K562 (cell line): ENCODE data around the gene SERPINA3. TPM values are rescaled to one million over a fixed set of nuclear protein-coding genes. Genes with fewer than 3 reads are reported as not detected.

Experiments used
- ATAC-seq: fragments of 200-7000 bp; cut with Tn5 transposase; 3 replicates; pipeline ENCODE4 v1.9.1; 2020; ENCODE audit warnings: moderate library complexity
- BruUV-seq: library from RNA; stranded (reverse); fragments of 400-500 nt; replicated peaks from 2 replicates; lab custom pipeline; 2021; lab: Mats Ljungman, UMichigan
- CTCF ChIA-PET: fragments of 300-600 bp; formaldehyde crosslinking; extraction: SDS; loops from one replicate; lab custom pipeline; 2021; ENCODE audit warnings: low intra/inter-chr PET ratio; lab: Yijun Ruan, JAX
- POLR2A ChIA-PET: fragments of 300-600, 350-650 bp; sonication (Branson Sonifier 250); formaldehyde crosslinking; extraction: SDS; loops from one replicate; lab custom pipeline; 2021; ENCODE audit warnings: antibody characterized with exemption, inconsistent platforms; lab: Yijun Ruan, JAX
- DNase-seq, 4 experiments: peaks; one replicate each; pipeline versions ENCODE4 v3.0.0 to v3.0.0-alpha.2; 2011 to 2018; ENCODE audit warnings: low spot score in 3 of 4, mixed read lengths in 3 of 4; ENCODE audit errors: extremely low read depth in 1 of 4
- FAIRE-seq: peaks from 2 replicates; lab custom pipeline; 2011; peaks lifted over from hg19 to GRCh38; lab: Jason Lieb, UNC
- H2AFZ ChIP-seq: 2 replicates; pipeline ENCODE4 v1.6.0; 2011; ENCODE audit warnings: low read depth, low read length, control low read depth, inconsistent platforms
- H3K27ac ChIP-seq: fragments of 200-600 bp; 3 replicates; pipeline ENCODE4 v1.8.0; 2011; ENCODE audit warnings: low read depth, mild to moderate bottlenecking, control low read depth, inconsistent platforms, low read length, moderate library complexity, mixed read lengths; ENCODE audit errors: extremely low read depth
- H3K27me3 ChIP-seq, 2 experiments: fragments of 300-600 bp in 1 of 2; 2 replicates in 1 of 2; 3 replicates in 1 of 2; pipeline versions ENCODE4 v1.6.0 to v1.8.0; 2011; ENCODE audit warnings: inconsistent platforms in 2 of 2, low read length in 2 of 2, mild to moderate bottlenecking in 1 of 2, mixed read lengths in 1 of 2, moderate library complexity in 1 of 2; ENCODE audit not compliant: control insufficient read depth in 2 of 2, insufficient read depth in 2 of 2
- H3K36me3 ChIP-seq: fragments of 300-600 bp; 3 replicates; pipeline ENCODE4 v1.8.0; 2011; ENCODE audit warnings: mild to moderate bottlenecking, low read length, inconsistent platforms; ENCODE audit not compliant: control insufficient read depth, insufficient read depth
- H3K4me1 ChIP-seq, 2 experiments: fragments of 200-600 bp in 1 of 2; replicated peaks in 1 of 2; 2 replicates in 1 of 2; 3 replicates in 1 of 2; pipeline versions ENCODE4 v1.5.1 to v1.8.0; 2011; ENCODE audit warnings: inconsistent platforms in 2 of 2, low read length in 2 of 2, mild to moderate bottlenecking in 1 of 2, mixed read lengths in 1 of 2, moderate library complexity in 1 of 2; ENCODE audit not compliant: control insufficient read depth in 2 of 2, insufficient read depth in 2 of 2
- H3K4me2 ChIP-seq: 2 replicates; pipeline ENCODE4 v1.6.1; 2011; ENCODE audit warnings: low read length, control low read depth, inconsistent platforms, mixed read lengths; ENCODE audit not compliant: insufficient read depth
- H3K4me3 ChIP-seq: fragments of 200-600 bp; sonication (generic), shearing (Covaris generic); 2 replicates; pipeline ENCODE4 v1.5.1; 2016; ENCODE audit warnings: control low read depth, inconsistent platforms
- H3K79me2 ChIP-seq: fragments of 200-600 bp; 3 replicates; pipeline ENCODE4 v1.8.0; 2011; ENCODE audit warnings: low read length, inconsistent platforms; ENCODE audit not compliant: control insufficient read depth, insufficient read depth
- H3K9ac ChIP-seq, 2 experiments: 2 replicates each; pipeline versions ENCODE4 v1.6.0 to v1.6.1; 2011; ENCODE audit warnings: low read depth in 2 of 2, low read length in 2 of 2, control low read depth in 1 of 2, inconsistent platforms in 1 of 2, mild to moderate bottlenecking in 1 of 2, mixed read lengths in 1 of 2; ENCODE audit not compliant: insufficient read depth in 1 of 2
- H3K9me1 ChIP-seq: one replicate; pipeline ENCODE4 v1.6.0; 2011; ENCODE audit warnings: inconsistent platforms, mild to moderate bottlenecking, low read length, moderate library complexity; ENCODE audit not compliant: control insufficient read depth, insufficient read depth
- H3K9me3 ChIP-seq: replicated peaks from 2 replicates; pipeline ENCODE4 v1.5.1; 2011; ENCODE audit warnings: low read depth, low read length, inconsistent platforms; ENCODE audit not compliant: control insufficient read depth, insufficient read depth
- H4K20me1 ChIP-seq: replicated peaks from 2 replicates; pipeline ENCODE4 v1.6.1; 2011; ENCODE audit warnings: low read length, inconsistent platforms, mixed read lengths; ENCODE audit not compliant: control insufficient read depth, insufficient read depth
- DDX20 ChIP-seq: fragments of 450-650 bp; IDR thresholded peaks from 2 replicates; pipeline ENCODE4 v1.6.1; 2016; ENCODE audit warnings: missing genetic modification characterization, low read depth, mild to moderate bottlenecking, missing compliant biosample characterization, moderate library complexity
- DEAF1 ChIP-seq: fragments of 450-650 bp; formaldehyde crosslinking; IDR thresholded peaks from 2 replicates; pipeline ENCODE4 v1.4.0; 2020; ENCODE audit warnings: mild to moderate bottlenecking, moderate library complexity
- GATA2 ChIP-seq: sonication (generic); formaldehyde crosslinking; IDR thresholded peaks from 2 replicates; pipeline ENCODE4 v1.4.0; 2020; ENCODE audit warnings: mild to moderate bottlenecking, missing genetic modification reagents
- NR1H2 ChIP-seq: sonication (generic); formaldehyde crosslinking; IDR thresholded peaks from 2 replicates; pipeline ENCODE4 v1.4.0; 2020; ENCODE audit warnings: mild to moderate bottlenecking, missing genetic modification reagents
- PCBP1 ChIP-seq: fragments of 200-400 bp; formaldehyde crosslinking; IDR thresholded peaks from 2 replicates; pipeline ENCODE4 v1.6.1; 2018; ENCODE audit warnings: mild to moderate bottlenecking, low read depth, low read length; ENCODE audit not compliant: poor library complexity, severe bottlenecking
- PYGO2 ChIP-seq: fragments of 450-650 bp; IDR thresholded peaks from 2 replicates; pipeline ENCODE4 v1.6.1; 2016; ENCODE audit warnings: mild to moderate bottlenecking, missing genetic modification characterization, moderate library complexity, missing compliant biosample characterization
- RBM14 ChIP-seq: fragments of 200-400 bp; formaldehyde crosslinking; IDR thresholded peaks from 2 replicates; pipeline ENCODE4 v1.6.1; 2018; ENCODE audit warnings: low read depth, mild to moderate bottlenecking, low read length, moderate library complexity, borderline replicate concordance; ENCODE audit not compliant: insufficient read depth
- SRF ChIP-seq, 2 experiments: fragments of 250-450, 450-650 bp in 1 of 2; sonication (Bioruptor Pico) in 1 of 2; sonication (generic) in 1 of 2; formaldehyde crosslinking; IDR thresholded peaks; 2 replicates each; pipeline versions ENCODE4 v1.5.0 to v1.5.1; 2020 to 2022; ENCODE audit warnings: mild to moderate bottlenecking in 1 of 2, missing genetic modification reagents in 1 of 2
- ZNF280A ChIP-seq: fragments of 450-650 bp; IDR thresholded peaks from 2 replicates; pipeline ENCODE4 v1.6.1; 2018; ENCODE audit warnings: mild to moderate bottlenecking, low read depth; ENCODE audit not compliant: partially characterized antibody
- ZNF707 ChIP-seq: fragments of 250-450 bp; sonication (Bioruptor Pico); conservative IDR thresholded peaks from 2 replicates; pipeline ENCODE4 v1.8.0; 2022; ENCODE audit warnings: inconsistent platforms, mild to moderate bottlenecking, moderate library complexity
- WGBS: fragments of 100-300 bp; shearing (Covaris generic); methylation state at CpG from one replicate; pipeline ENCODE4 v1.1.6; 2016; ENCODE audit warnings: low coverage, mixed read lengths; ENCODE audit not compliant: insufficient coverage; ENCODE audit errors: missing lambda C conversion rate; 5-methylcytosine and 5-hydroxymethylcytosine counted together
- in situ Hi-C: fragments of 300-500 bp; cut with MboI; formaldehyde crosslinking; loops from 4 replicates; pipeline ENCODE4 v1.15.0; 2018; ENCODE audit warnings: inconsistent platforms, mixed read lengths
- intact Hi-C: fragments of 100-400 bp; cut with micrococcal nuclease; formaldehyde crosslinking; loops from 2 replicates; pipeline ENCODE4 v1.14.2; 2022
- polyA plus RNA-seq, 8 experiments: library from polyadenylated mRNA; depleted of rRNA in 4 of 8; stranded (reverse) in 5 of 8; unstranded in 3 of 8; fragments of >200 nt; fragmentation: Nextera tagmentation in 2 of 8; fragmentation: Illumina TruSeq in 1 of 8; extraction: Ambion mirVana in 2 of 8; extraction: Trizol in 1 of 8; gene quantifications; 2 replicates each; pipeline versions ENCODE4 v1.2.1 to v1.2.3, GENCODE V29; 2011 to 2014; ENCODE audit warnings: inconsistent platforms in 1 of 8, missing spikeins in 1 of 8
- total RNA-seq, 7 experiments: library from RNA; depleted of rRNA in 6 of 7; stranded (reverse); fragments of >200 nt in 6 of 7; fragmentation: Illumina TruSeq in 2 of 7; extraction: Trizol in 2 of 7; gene quantifications; 2 replicates each; pipeline versions ENCODE4 v1.2.1 to v1.2.3, GENCODE V29; 2011 to 2021; ENCODE audit warnings: low replicate concordance in 1 of 7
- TF ChIP-seq, protein P1 (sequence below): sonication (generic); formaldehyde crosslinking; IDR thresholded peaks from 2 replicates; pipeline ENCODE4 v1.8.0; 2022; ENCODE audit warnings: mild to moderate bottlenecking, missing genetic modification reagents

Gene SERPINA3
- total and polyA plus RNA-seq, 9 of the 15 experiments (the other 6 are each of a cell fraction or from before 2014, with no cell fraction given), result 2.3 TPM; not detected in 8

DNA sequence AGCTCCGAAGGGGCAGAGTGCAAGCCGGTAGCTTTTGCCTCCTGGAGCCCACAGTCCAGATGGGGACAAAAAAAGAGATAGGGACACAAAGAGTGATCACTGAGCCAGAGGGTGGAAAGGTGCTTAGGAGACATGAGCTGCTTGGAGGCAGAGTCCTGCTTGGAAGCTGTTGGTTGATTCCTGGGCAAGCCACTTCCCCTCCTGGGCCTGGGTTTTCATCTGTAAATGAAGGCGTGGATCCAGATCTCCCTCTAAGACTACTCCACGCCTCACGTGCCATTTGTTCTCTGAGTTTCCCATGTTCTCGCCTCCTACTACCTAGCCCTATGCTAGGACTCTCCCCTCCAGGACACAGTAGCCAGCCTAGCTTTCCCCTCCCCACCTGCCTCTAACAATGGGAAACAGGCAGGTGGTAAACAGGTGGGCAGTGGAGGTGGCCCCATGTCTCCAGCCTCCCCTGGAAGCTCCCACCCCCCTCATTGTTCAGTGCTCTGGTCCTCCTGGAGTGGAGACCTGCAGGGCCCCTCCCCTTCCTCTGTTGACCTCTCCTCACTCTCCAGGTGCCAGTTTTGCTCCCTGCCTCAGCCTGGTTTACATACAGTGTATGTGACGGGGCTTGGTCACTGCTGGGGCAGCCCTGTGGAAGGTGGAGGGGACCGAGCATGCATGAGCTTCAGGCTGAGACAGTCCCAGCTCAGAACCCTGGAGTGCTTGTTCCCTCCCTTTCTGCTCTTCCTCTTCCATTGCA lies 3.8 kb downstream of the SERPINA3 start:
- H3K4me1 ChIP-seq, result no peaks in the 10 kb centered on the region
- no peaks in the 10 kb centered on the region for H3K79me2 ChIP-seq
- intact Hi-C loops (no loop called here), in situ Hi-C loops (no loop called here)
- DNase-seq, result no peak
- no peak for ATAC-seq
- 2% methylated on average over 6 of the region's 8 CpGs for WGBS
- no peak overlapping the region for H3K9ac ChIP-seq
- H3K4me3 ChIP-seq, result no peak overlapping the region
- POLR2A ChIA-PET, result no interaction called here
- BruUV-seq, result no TSS peak
- no peak overlapping the region for H3K4me2 ChIP-seq
- H3K9me3 ChIP-seq, result no peaks in the 10 kb centered on the region
- H3K9me1 ChIP-seq, result no peaks in the 10 kb centered on the region
- CTCF ChIA-PET, result no interaction called here
- no peaks in the 10 kb centered on the region for H4K20me1 ChIP-seq
- FAIRE-seq, result no peak
- H3K27me3 ChIP-seq, result no peaks in the 10 kb centered on the region
- H2AFZ ChIP-seq, result no peak overlapping the region
- no peak overlapping the region for H3K27ac ChIP-seq
- H3K36me3 ChIP-seq, result no peaks in the 10 kb centered on the region
- TF ChIP-seq PCBP1 (no peak), NR1H2 (no peak), SRF (CRISPR knock-in tag; IDR thresholded peaks at IDR 0.05) (no peak), ZNF280A (no peak), RBM14 (no peak), ZNF707 (CRISPR knock-in tag) (no peak), DDX20 (tag) (no peak), DEAF1 (CRISPR knock-in tag) (no peak), GATA2 (CRISPR knock-in tag) (no peak), PYGO2 (no peak)
- TF ChIP-seq, protein P1, sequence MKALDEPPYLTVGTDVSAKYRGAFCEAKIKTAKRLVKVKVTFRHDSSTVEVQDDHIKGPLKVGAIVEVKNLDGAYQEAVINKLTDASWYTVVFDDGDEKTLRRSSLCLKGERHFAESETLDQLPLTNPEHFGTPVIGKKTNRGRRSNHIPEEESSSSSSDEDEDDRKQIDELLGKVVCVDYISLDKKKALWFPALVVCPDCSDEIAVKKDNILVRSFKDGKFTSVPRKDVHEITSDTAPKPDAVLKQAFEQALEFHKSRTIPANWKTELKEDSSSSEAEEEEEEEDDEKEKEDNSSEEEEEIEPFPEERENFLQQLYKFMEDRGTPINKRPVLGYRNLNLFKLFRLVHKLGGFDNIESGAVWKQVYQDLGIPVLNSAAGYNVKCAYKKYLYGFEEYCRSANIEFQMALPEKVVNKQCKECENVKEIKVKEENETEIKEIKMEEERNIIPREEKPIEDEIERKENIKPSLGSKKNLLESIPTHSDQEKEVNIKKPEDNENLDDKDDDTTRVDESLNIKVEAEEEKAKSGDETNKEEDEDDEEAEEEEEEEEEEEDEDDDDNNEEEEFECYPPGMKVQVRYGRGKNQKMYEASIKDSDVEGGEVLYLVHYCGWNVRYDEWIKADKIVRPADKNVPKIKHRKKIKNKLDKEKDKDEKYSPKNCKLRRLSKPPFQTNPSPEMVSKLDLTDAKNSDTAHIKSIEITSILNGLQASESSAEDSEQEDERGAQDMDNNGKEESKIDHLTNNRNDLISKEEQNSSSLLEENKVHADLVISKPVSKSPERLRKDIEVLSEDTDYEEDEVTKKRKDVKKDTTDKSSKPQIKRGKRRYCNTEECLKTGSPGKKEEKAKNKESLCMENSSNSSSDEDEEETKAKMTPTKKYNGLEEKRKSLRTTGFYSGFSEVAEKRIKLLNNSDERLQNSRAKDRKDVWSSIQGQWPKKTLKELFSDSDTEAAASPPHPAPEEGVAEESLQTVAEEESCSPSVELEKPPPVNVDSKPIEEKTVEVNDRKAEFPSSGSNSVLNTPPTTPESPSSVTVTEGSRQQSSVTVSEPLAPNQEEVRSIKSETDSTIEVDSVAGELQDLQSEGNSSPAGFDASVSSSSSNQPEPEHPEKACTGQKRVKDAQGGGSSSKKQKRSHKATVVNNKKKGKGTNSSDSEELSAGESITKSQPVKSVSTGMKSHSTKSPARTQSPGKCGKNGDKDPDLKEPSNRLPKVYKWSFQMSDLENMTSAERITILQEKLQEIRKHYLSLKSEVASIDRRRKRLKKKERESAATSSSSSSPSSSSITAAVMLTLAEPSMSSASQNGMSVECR (CRISPR knock-in tag), result no peak
